BLaER1 treated with 17β-estradiol and CSF1 and Interleukin-3, amounts not matched to agents 10 nM and 100 nM (cell line): ENCODE measurements around the gene FAM47C.
"Not testable (repeated sequence)": the region's sequence is repeated elsewhere in the genome, so short reads cannot be mapped to it uniquely, and the experiment has no call there.

Source experiments
- H3K27ac ChIP-seq, 11 experiments: shearing (Covaris generic); formaldehyde crosslinking; 2 replicates each; pipeline ENCODE4 v1.8.1; 2022
- H3K27me3 ChIP-seq, 11 experiments: shearing (Covaris generic); formaldehyde crosslinking; 2 replicates each; pipeline ENCODE4 v1.8.1; 2022
- H3K36me3 ChIP-seq, 11 experiments: shearing (Covaris generic); formaldehyde crosslinking; 2 replicates each; pipeline ENCODE4 v1.8.1; 2022
- H3K4me1 ChIP-seq, 10 experiments: shearing (Covaris generic); formaldehyde crosslinking; 2 replicates each; pipeline ENCODE4 v1.8.1; 2022
- H3K4me2 ChIP-seq, 11 experiments: shearing (Covaris generic); formaldehyde crosslinking; 2 replicates each; pipeline ENCODE4 v1.8.1; 2022
- H3K4me3 ChIP-seq, 10 experiments: shearing (Covaris generic); formaldehyde crosslinking; 2 replicates each; pipeline ENCODE4 v1.8.1; 2022
- H3K9ac ChIP-seq, 11 experiments: shearing (Covaris generic); formaldehyde crosslinking; 2 replicates each; pipeline ENCODE4 v1.8.1; 2022
- H3K9me3 ChIP-seq, 11 experiments: shearing (Covaris generic); formaldehyde crosslinking; replicated peaks in 1 of 11; 2 replicates each; pipeline ENCODE4 v1.8.1; 2022
- H4K20me1 ChIP-seq, 11 experiments: shearing (Covaris generic); formaldehyde crosslinking; 2 replicates each; pipeline ENCODE4 v1.8.1; 2022
- Cebpa-rat ChIP-seq, 11 experiments: shearing (Covaris generic); IDR thresholded peaks; 2 replicates each; pipeline ENCODE4 v1.8.1; 2022

Gene FAM47C

DNA sequence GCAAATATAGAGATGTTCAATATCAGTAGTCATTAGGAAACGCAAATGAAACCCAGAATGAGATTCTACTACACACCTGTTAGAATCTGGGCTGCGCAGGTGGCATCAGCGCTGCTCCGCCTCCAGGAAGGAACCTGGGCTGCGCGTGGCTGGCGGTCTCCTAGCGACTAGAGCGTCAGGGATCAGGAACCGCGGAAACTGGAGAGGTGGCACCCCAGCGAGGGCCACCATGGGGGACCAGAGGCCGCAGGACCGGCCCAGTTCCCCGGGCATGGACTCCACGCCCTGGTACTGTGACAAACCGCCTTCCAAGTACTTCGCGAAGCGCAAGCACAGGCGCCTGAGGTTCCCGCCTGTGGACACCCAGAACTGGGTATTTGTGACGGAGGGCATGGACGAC is at the start of gene FAM47C:
TSS of gene FAM47C (plus strand) at position 185 of the 400 bp plus-strand sequence. CDS start at position 230, 45 bp downstream.
- not testable (repeated sequence) for H3K4me1 ChIP-seq

GRCh38 chrX:36961590-36961989 is 46.6 kb upstream of the FAM47C start:
- Histone ChIP-seq H3K4me1 (no peaks in the 10 kb centered on the region), H3K9ac (no peak overlapping the region), H3K4me2 (no peak overlapping the region), H3K27me3 (peaks cover 0 to 12% (median 0%) of the 10 kb centered on the region in 11 experiments; a peak in 5 of 22 replicates), H3K9me3 (peaks cover 13 to 35% (median 21%) of the 10 kb centered on the region in 11 experiments), H3K36me3 (no peaks in the 10 kb centered on the region), H3K4me3 (no peak overlapping the region), H4K20me1 (no peaks in the 10 kb centered on the region), H3K27ac (no peak overlapping the region)
- TF ChIP-seq Cebpa-rat (IDR thresholded peaks at IDR 0.05) = no peak

More for the DNA sequence above, at the start of gene FAM47C:
- H3K9ac ChIP-seq, H3K27me3 ChIP-seq, H3K4me3 ChIP-seq, H4K20me1 ChIP-seq, H3K36me3 ChIP-seq, H3K4me2 ChIP-seq, H3K27ac ChIP-seq: not testable (repeated sequence)
- peaks cover 15 to 33% (median 24%) of the 10 kb centered on the region in 11 experiments for H3K9me3 ChIP-seq

DNA sequence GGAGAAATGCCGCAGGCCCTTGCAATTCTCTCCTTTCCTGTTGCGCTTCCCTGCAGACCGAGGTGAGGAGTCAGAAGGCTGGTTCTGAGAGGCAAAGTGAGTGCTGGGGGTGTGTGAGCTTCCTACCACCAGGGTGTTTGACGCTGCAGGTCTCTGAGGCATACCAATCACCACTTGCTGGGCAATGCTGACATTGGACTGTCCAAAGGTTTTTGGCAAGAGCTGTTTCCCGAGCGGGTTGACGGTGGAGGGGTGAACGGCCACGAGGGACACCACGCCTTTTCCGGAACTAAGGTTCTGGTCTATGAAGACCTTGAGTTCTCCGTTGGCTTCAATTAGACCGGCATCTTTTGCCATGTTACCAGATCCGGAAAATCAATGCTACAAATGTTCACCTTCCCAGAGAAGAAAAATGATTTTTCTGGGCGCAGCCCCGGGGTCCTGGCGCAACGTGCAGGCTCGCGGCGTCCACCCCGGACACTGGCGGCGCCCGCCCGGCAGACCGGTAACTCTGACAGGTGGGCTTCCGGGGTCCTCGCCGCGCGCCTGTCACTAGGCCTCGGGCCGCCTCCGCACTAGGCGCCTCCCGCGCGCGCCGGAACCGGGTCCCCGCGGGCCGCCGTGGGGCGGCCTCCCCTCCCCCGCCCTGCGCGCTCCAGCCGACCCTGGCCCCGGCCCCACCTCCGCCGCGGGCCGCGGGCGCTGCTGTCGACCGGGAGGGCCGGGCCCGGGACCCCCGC is 44.9 kb upstream of the FAM47C start:
- Histone ChIP-seq H4K20me1 (no peaks in the 10 kb centered on the region), H3K27me3 (peaks cover 0 to 14% (median 8%) of the 10 kb centered on the region in 11 experiments; a peak in 9 of 22 replicates), H3K9ac (no peak overlapping the region), H3K27ac (no peak overlapping the region), H3K9me3 (peaks cover 2 to 23% (median 9%) of the 10 kb centered on the region in 11 experiments; a peak in 16 of 22 replicates), H3K36me3 (no peaks in the 10 kb centered on the region), H3K4me1 (no peaks in the 10 kb centered on the region), H3K4me2 (no peak overlapping the region), H3K4me3 (no peak overlapping the region)
- no peak for TF ChIP-seq Cebpa-rat (IDR thresholded peaks at IDR 0.05)

DNA sequence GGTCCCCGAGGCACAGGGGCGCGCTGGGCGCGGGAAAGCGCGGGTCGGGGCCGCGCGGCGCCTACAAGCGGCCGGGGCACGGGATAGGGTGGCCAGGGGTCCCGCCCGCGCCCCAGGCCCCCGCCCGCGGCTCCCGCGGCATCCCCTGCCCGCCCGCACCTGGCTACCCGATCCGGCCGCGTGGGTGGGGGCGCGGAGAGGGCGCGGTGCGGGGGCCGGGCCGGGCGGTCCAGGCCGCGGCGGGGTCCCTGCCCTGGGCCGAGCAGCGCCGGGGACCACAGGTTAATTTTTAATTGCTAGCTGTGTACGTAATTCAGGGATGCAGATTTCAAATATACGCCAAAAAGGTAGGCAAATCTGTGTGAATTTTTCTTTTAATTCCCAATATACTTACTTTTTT is 44.3 kb upstream of the FAM47C start:
- H3K4me2 ChIP-seq = no peak overlapping the region
- no peak for TF ChIP-seq Cebpa-rat (IDR thresholded peaks at IDR 0.05)
- H3K4me3 ChIP-seq = no peak overlapping the region
- no peak overlapping the region for H3K27ac ChIP-seq
- peaks cover 0 to 17% (median 6%) of the 10 kb centered on the region in 11 experiments; a peak in 11 of 22 replicates for H3K9me3 ChIP-seq
- no peaks in the 10 kb centered on the region for H3K36me3 ChIP-seq
- H3K27me3 ChIP-seq = peaks cover 0 to 20% (median 12%) of the 10 kb centered on the region in 11 experiments; a peak in 14 of 22 replicates
- no peaks in the 10 kb centered on the region for H4K20me1 ChIP-seq
- no peaks in the 10 kb centered on the region for H3K4me1 ChIP-seq
- H3K9ac ChIP-seq = no peak overlapping the region

GRCh38 chrX:36973575-36973974 is 34.6 kb upstream of the FAM47C start:
- TF ChIP-seq Cebpa-rat (IDR thresholded peaks at IDR 0.05) = no peak
- H3K4me1 ChIP-seq = no peaks in the 10 kb centered on the region
- H3K27me3 ChIP-seq = peaks cover 0 to 23% (median 10%) of the 10 kb centered on the region in 11 experiments; a peak in 12 of 22 replicates
- H3K36me3 ChIP-seq = no peaks in the 10 kb centered on the region
- H3K4me3 ChIP-seq = no peak overlapping the region
- H3K9ac ChIP-seq = no peak overlapping the region
- H3K4me2 ChIP-seq = no peak overlapping the region
- no peak overlapping the region for H3K27ac ChIP-seq
- H4K20me1 ChIP-seq = no peaks in the 10 kb centered on the region
- H3K9me3 ChIP-seq = no peaks in the 10 kb centered on the region

DNA sequence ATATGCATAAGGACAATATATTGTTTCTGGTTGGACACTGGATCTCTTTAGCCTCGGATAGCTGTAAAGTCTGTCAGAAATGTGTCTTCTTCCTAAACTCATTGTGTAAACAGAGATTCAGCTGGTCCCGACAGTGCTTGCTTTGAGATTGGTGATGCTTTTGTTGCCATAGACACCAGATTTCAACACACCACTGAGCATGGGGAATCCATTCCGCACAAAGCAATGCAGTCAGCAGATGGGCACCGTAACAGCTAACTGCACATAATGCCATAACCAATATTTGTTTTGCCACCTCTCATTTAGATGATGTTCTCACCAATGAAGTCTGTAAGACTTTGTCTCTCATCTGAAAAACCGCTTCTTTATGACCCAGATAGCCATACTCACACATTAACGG is 33.3 kb upstream of the FAM47C start:
- no peaks in the 10 kb centered on the region for H3K4me1 ChIP-seq
- peaks cover 0 to 10% (median 0%) of the 10 kb centered on the region in 11 experiments; a peak in 3 of 22 replicates for H3K27me3 ChIP-seq
- H3K9ac ChIP-seq = no peak overlapping the region
- no peak for TF ChIP-seq Cebpa-rat (IDR thresholded peaks at IDR 0.05)
- no peak overlapping the region for H3K27ac ChIP-seq
- H3K4me3 ChIP-seq = no peak overlapping the region
- H3K9me3 ChIP-seq = no peaks in the 10 kb centered on the region
- H3K36me3 ChIP-seq = no peaks in the 10 kb centered on the region
- H4K20me1 ChIP-seq = no peaks in the 10 kb centered on the region
- H3K4me2 ChIP-seq = no peak overlapping the region

DNA sequence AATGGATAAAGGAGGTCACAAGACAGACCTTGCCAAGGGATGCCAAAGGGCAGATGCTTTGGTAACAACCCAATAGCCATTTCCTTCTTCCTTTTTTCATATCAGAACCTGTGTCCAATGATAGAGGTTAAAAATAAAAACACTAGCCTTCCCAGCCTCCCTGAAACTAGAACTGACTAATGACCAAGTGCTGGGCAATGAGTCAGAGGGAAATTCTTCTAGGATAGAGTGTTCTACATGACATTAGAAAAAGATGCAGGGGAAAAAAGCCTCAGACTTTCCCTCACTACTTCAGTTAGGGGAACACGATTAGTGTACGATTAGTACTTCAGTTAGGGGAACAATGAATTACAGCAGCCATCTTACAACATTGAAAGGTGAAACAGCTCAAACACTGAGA is 29.3 kb upstream of the FAM47C start:
- peaks cover 0 to 6% (median 0%) of the 10 kb centered on the region in 11 experiments; a peak in 2 of 22 replicates for H3K27me3 ChIP-seq
- H3K9ac ChIP-seq = no peak overlapping the region
- H3K4me3 ChIP-seq = no peak overlapping the region
- H3K36me3 ChIP-seq = no peaks in the 10 kb centered on the region
- H3K4me2 ChIP-seq = no peak overlapping the region
- H3K4me1 ChIP-seq = no peaks in the 10 kb centered on the region
- H4K20me1 ChIP-seq = no peaks in the 10 kb centered on the region
- TF ChIP-seq Cebpa-rat (IDR thresholded peaks at IDR 0.05) = no peak
- no peaks in the 10 kb centered on the region for H3K9me3 ChIP-seq
- H3K27ac ChIP-seq = no peak overlapping the region

DNA sequence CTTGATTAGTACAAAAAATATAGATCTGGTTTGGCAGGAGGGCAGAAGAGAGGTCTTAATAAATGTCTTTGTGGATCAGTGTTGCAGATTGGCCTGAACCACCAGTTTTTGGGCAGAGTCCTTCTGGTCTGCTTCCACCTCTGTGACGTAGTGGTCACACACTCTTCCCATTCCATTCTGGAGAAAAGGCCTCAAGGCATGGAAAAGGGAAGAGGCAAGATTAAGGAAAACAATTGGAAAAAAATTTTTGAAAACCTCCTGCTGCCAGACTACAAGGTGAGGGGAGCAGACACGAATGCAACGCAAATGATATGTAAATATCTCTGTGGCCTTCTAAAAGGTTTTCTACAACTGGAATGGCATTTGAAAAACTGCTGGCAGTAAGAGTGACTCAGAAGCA is 24.3 kb upstream of the FAM47C start:
- no peaks in the 10 kb centered on the region for H4K20me1 ChIP-seq
- peaks cover 4 to 14% (median 12%) of the 10 kb centered on the region in 11 experiments; a peak in 15 of 22 replicates for H3K9me3 ChIP-seq
- no peak overlapping the region for H3K27ac ChIP-seq
- no peak overlapping the region for H3K4me2 ChIP-seq
- TF ChIP-seq Cebpa-rat (IDR thresholded peaks at IDR 0.05) = no peak
- no peak overlapping the region for H3K4me3 ChIP-seq
- peaks cover 0 to 4% (median 0%) of the 10 kb centered on the region in 11 experiments; a peak in 3 of 22 replicates for H3K27me3 ChIP-seq
- H3K36me3 ChIP-seq = no peaks in the 10 kb centered on the region
- H3K4me1 ChIP-seq = no peaks in the 10 kb centered on the region
- H3K9ac ChIP-seq = no peak overlapping the region

DNA sequence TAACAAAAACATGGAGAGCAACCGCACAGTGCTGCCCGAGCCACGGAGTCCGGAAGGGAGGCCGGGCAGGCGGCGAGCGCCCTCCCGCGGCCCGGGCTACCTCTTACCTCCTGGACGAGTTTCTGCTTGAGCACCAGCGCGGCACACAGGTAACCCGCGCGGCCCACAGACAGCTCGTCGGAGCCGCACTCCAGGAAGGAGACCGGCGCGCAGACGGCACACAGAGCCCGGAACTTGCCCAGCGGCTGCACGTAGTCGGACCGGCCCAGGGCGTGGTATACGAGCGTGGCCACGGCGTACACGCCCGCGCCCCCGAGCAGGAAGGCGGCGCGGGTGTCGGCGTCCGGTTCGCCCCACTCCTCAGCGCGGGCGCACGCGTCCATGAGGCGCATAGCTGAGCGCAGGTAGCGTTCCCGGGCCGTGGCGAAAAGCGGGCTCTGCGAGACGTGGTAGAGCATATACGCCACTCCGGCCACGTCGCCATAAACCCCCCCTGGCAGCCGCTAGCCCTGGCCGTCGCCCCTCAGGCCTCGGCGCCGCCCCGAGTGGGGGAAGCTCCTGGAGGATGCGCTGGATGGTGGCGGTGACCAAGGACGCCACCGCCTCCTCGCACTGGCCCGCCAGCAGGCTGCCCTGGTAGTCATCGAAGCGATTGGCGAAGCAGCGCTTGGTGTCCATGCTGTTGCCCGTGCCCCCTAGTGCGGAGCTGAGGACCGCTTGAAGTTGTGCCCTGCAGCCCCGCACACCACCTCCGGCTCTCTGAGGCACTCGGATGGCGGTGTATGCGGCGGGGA is 22.6 kb upstream of the FAM47C start:
- H3K4me3 ChIP-seq, H3K36me3 ChIP-seq, H3K27me3 ChIP-seq, H3K27ac ChIP-seq, H3K9ac ChIP-seq, H3K4me1 ChIP-seq, H3K4me2 ChIP-seq, H4K20me1 ChIP-seq: not testable (repeated sequence)
- H3K9me3 ChIP-seq = peaks cover 4 to 14% (median 12%) of the 10 kb centered on the region in 11 experiments; a peak in 15 of 22 replicates
